Memory B cell (primary cell): ENCODE measurements around the gene NIPAL3.
"Not testable (repeated sequence)": the region's sequence is repeated elsewhere in the genome, so short reads cannot be mapped to it uniquely, and the experiment has no call there.

Source experiments
- ATAC-seq: fragments of 150-1000 bp; cut with Tn5 transposase; 2 replicates; pipeline ENCODE4 v1.10.0; 2021; ENCODE audit warnings: low read depth, mild to moderate bottlenecking, moderate library complexity
- DNase-seq, 2 donors: peaks; one replicate each; pipeline ENCODE4 v3.0.0; 2022; ENCODE audit warnings: low spot score in 2 of 2
- H3K27ac Mint-ChIP-seq: one replicate; pipeline ENCODE4 v1.8.0; 2022; ENCODE audit warnings: mild to moderate bottlenecking, moderate library complexity, mixed read lengths
- H3K27me3 Mint-ChIP-seq: one replicate; pipeline ENCODE4 v1.8.0; 2022; ENCODE audit warnings: mixed read lengths
- H3K36me3 Mint-ChIP-seq: one replicate; pipeline ENCODE4 v1.8.0; 2022; ENCODE audit warnings: mild to moderate bottlenecking, mixed read lengths
- H3K4me1 Mint-ChIP-seq: one replicate; pipeline ENCODE4 v1.8.0; 2022; ENCODE audit warnings: mixed read lengths
- H3K4me3 Mint-ChIP-seq: one replicate; pipeline ENCODE4 v1.8.0; 2022; ENCODE audit warnings: mild to moderate bottlenecking, moderate library complexity, mixed read lengths
- H3K9me3 Mint-ChIP-seq: one replicate; pipeline ENCODE4 v1.8.0; 2022; ENCODE audit warnings: mixed read lengths

NIPAL3 gene

DNA sequence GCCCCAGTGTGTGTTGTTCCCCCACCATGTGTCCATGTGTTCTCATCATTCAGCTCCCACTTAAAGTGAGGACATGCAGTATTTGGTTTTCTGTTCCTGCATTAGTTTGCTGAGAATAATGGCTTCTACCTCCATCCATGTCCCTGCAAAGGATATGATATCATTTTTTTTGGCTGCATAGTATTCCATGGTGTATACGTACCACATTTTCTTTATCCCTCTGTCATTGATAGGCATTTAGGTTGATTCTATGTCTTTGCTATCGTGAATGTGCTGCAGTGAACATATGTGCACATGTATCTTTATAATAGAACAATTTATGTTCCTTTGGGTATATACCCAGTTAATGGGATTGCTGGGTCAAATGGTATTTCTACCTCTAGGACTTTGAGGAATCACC is 30.8 kb downstream of the NIPAL3 start:
- not testable (repeated sequence) for H3K27ac Mint-ChIP-seq, H3K4me3 Mint-ChIP-seq, DNase-seq, H3K9me3 Mint-ChIP-seq, H3K4me1 Mint-ChIP-seq, H3K27me3 Mint-ChIP-seq, ATAC-seq
- peaks cover 35% of the 10 kb centered on the region for H3K36me3 Mint-ChIP-seq

DNA sequence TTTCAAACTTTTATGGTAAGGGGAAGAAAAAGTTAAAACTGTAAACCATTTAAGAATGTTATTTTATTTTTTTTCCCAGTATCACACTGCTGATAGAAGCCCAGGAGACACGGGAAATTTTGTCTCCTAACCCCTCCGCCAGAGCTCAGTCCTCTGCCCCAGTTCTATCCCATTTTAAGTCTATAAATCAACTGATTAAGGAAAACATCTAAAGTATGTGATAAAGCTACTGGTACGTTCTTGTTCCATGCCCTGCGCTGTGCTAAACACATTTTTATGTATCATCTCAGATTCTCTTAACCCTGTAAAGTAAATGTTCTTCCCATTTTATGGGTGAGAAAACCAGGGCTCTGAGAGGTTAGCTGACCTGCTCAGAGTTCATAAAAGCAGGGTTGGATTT is 34.7 kb downstream of the NIPAL3 start:
- Mint-ChIP-seq H3K27me3 (no peaks in the 10 kb centered on the region), H3K4me1 (no peaks in the 10 kb centered on the region), H3K4me3 (no peak overlapping the region), H3K36me3 (peaks cover 47% of the 10 kb centered on the region), H3K9me3 (peaks cover 1% of the 10 kb centered on the region), H3K27ac (no peak overlapping the region)
- ATAC-seq, result no peak
- no peak for DNase-seq

DNA sequence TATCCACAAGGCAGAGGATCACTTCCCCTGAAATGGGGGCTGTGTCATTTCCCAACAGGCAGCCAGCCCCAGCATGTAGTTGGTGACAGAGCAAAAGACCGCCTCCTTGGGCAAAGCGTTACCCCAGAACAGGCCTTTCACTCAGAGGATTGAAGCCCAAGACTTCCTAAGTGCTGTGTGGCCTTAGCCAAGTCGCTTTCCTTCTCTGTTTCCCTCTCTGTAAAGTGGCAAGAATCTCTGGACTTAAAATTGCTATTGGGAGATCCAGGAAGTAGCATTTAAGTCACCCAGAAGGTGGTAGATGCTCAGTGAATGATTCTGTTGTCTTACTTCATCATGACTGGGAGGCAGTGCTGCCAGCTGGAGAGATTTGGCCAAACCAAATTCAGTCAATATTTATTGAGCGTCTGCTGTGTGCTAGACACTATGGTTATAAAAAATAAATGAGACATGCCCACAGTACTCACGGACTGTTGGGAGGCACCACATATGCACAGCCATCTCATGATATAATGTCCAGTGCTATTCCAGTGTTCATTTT is 35.3 kb downstream of the NIPAL3 start:
- Mint-ChIP-seq H3K4me1 (no peaks in the 10 kb centered on the region), H3K9me3 (no peaks in the 10 kb centered on the region), H3K4me3 (no peak overlapping the region), H3K36me3 (peaks cover 42% of the 10 kb centered on the region), H3K27ac (no peak overlapping the region), H3K27me3 (no peaks in the 10 kb centered on the region)
- no peak for ATAC-seq
- DNase-seq, result no peak

DNA sequence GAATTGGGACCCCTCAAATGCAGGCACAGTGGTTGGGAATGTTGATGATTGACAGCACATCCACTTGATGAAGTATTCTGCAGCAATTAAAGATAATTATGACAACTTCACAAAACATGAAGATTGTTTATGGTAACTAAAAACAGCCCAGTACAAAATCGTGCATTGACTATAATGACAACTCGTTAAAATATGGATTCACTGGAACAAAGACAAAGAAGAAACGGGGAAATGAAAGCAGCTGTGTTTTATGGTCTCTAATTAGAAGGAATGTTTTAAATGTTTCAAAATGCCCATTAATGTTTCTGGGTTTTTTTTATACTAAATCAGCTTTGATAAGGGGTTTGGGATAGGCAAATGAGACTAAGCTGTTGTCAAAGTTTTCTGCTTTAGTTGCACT is 36.1 kb downstream of the NIPAL3 start:
- no peaks in the 10 kb centered on the region for H3K4me1 Mint-ChIP-seq
- no peaks in the 10 kb centered on the region for H3K9me3 Mint-ChIP-seq
- no peak overlapping the region for H3K27ac Mint-ChIP-seq
- H3K27me3 Mint-ChIP-seq, result no peaks in the 10 kb centered on the region
- DNase-seq, result no peak
- ATAC-seq, result no peak
- no peak overlapping the region for H3K4me3 Mint-ChIP-seq
- H3K36me3 Mint-ChIP-seq, result peaks cover 40% of the 10 kb centered on the region

DNA sequence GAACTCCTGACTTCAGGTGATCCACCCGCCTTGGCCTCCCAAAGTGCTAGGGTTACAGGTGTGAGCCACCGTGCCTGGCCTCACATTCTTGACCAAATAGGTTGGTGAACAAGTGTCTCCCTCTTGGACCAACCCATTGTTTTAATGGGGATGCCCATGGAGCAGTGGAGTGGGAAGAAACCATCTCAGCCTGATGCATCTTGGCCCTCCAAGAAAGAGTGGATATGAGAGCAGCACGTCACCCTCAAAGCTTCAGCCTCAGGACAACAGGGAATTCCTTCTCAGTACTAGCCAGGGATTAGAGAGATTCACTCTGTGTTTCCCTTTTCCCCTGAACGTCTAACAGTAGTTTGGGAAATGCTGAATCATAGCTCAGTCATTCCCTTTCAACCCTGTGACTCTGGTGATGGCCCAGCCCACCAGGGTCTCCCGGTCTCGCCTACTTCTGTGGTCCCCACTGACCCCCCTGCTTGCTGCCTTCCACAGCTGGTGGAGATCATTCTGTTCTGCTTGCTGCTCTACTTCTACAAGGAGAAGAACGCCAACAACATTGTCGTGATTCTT is 37.4 kb downstream of the NIPAL3 start:
- H3K36me3 Mint-ChIP-seq, result peaks cover 38% of the 10 kb centered on the region
- H3K4me3 Mint-ChIP-seq, result no peak overlapping the region
- H3K27ac Mint-ChIP-seq, result no peak overlapping the region
- no peaks in the 10 kb centered on the region for H3K4me1 Mint-ChIP-seq
- H3K27me3 Mint-ChIP-seq, result no peaks in the 10 kb centered on the region
- DNase-seq (no peak), ATAC-seq (no peak)
- H3K9me3 Mint-ChIP-seq, result no peaks in the 10 kb centered on the region

DNA sequence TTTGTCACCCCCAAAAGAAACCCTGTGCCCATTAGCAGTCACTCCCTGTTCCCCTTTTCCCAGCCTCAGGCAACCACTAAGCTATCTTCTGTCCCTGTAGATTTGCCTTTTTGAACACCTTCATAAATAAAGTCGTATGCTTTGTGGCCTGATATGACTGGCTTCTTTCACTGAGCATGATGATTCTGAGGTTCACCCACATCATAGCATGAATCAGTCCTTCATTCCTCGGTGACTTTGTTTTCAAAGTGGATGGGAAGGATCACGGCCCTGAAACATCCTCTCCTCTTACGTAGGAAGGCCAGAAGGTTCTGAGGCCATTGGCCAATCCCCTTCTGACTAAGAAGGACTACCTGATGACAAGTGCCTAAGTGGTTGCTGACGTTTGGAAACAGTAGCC is 39.1 kb downstream of the NIPAL3 start:
- no peaks in the 10 kb centered on the region for H3K27me3 Mint-ChIP-seq
- peaks cover 47% of the 10 kb centered on the region for H3K36me3 Mint-ChIP-seq
- no peaks in the 10 kb centered on the region for H3K4me1 Mint-ChIP-seq
- H3K9me3 Mint-ChIP-seq, result no peaks in the 10 kb centered on the region
- H3K4me3 Mint-ChIP-seq, result no peak overlapping the region
- ATAC-seq (no peak), DNase-seq (no peak)
- H3K27ac Mint-ChIP-seq, result no peak overlapping the region

DNA sequence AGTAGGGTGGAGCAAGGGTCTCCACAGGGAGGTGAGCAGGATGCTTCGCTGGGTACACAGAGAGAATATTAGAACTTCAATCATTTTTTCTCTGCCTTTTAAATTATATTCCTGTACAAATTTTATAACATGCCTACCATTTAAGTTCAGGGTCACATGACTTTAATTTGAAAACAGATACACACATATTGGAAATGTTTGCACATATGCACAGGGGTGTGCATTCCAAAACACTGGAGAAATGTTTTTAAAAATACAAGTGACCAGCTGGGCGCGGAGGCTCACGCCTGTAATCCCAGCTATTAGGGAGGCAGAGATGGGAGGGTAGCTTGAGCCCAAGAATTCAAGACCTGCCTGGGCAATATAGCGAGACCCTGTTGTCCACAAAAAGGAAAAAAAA is 39.7 kb downstream of the NIPAL3 start:
- no peaks in the 10 kb centered on the region for H3K4me1 Mint-ChIP-seq
- H3K36me3 Mint-ChIP-seq, result peaks cover 47% of the 10 kb centered on the region
- H3K9me3 Mint-ChIP-seq, result no peaks in the 10 kb centered on the region
- no peak overlapping the region for H3K4me3 Mint-ChIP-seq
- no peaks in the 10 kb centered on the region for H3K27me3 Mint-ChIP-seq
- no peak overlapping the region for H3K27ac Mint-ChIP-seq
- DNase-seq (no peak), ATAC-seq (no peak)

DNA sequence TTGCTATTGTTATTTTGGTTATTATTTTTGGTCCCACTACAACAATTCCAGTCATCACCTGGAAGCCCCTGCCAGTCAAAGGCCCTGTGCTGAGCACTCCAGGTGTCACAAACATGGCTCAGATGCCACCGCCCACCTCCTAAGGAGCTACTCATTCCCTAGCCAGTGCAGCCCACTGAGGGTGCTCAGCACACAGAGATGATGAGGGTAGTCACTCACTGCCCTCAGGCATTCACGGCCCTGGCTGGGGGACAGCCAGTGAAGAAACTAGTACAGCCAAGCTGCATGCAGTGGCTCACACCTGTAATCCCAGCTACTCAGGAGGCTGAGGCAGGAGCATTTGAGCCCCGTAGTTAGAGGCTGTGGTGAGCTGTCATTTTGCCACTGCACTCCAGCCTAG is 42.3 kb downstream of the NIPAL3 start:
- DNase-seq (no peak), ATAC-seq (no peak)
- no peaks in the 10 kb centered on the region for H3K4me1 Mint-ChIP-seq
- H3K27ac Mint-ChIP-seq, result no peak overlapping the region
- H3K4me3 Mint-ChIP-seq, result no peak overlapping the region
- no peaks in the 10 kb centered on the region for H3K27me3 Mint-ChIP-seq
- H3K9me3 Mint-ChIP-seq, result no peaks in the 10 kb centered on the region
- H3K36me3 Mint-ChIP-seq, result peaks cover 50% of the 10 kb centered on the region

DNA sequence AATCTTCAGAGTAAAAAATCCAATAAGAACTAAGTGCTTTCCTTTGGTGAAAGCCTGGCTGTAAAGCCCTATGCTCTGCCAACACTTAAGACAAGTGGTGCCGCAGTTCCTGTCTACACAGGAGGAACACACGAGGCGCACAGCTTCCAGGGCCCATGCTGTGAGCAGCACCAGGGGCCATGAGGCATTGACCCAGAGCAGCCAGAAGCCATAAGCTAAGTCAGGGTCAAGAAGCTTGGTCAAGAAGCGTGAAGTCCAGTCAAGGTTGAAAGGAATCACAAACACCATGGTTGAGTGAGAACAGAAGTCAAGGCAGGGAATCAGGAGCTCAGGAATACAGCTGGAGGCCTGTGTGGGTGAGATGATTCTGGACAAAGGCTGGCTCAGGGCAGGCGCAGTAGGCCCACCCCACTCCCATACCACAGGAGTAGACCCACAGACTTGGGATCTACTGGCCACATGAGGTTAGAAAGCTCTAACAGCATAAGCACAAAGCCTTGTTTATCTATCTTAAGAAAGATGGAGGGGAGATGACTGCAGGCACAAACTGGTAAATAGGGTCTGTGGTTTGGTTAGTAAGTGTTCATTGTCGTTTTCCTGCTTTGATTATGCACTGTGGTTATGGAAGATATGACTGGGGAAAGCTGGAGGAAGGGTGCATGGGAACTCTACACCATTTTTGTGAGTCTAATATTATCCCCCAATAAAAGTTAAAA is 44.1 kb downstream of the NIPAL3 start:
- peaks cover 46% of the 10 kb centered on the region for H3K36me3 Mint-ChIP-seq
- no peak overlapping the region for H3K27ac Mint-ChIP-seq

DNA sequence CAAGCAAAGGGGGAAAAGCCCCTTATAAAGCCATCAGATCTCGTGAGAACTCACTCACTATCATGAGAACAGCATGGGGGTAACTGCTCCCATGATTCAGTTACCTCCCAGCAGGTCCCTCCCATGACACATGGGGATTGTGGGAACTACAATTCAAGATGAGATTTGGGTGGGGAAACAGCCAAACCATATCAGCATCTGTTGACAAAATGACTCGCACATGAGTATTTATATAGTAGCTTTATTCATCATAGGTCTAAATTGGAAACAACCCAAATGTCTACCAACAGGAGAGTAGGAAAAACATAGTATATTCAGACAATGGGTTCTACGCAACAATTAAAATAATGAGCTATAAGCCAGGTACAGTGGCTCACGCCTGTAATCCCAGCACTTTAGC is 46.5 kb downstream of the NIPAL3 start:
- not testable (repeated sequence) for H3K27me3 Mint-ChIP-seq, H3K27ac Mint-ChIP-seq, H3K4me3 Mint-ChIP-seq, ATAC-seq, DNase-seq, H3K9me3 Mint-ChIP-seq
- peaks cover 46% of the 10 kb centered on the region for H3K36me3 Mint-ChIP-seq
- peaks cover 12% of the 10 kb centered on the region for H3K4me1 Mint-ChIP-seq

More for the DNA sequence above, 44.1 kb downstream of the NIPAL3 start:
- DNase-seq (no peak), ATAC-seq (no peak)
- Mint-ChIP-seq H3K4me3 (no peak overlapping the region), H3K4me1 (peaks cover 2% of the 10 kb centered on the region), H3K9me3 (no peaks in the 10 kb centered on the region), H3K27me3 (no peaks in the 10 kb centered on the region)

DNA sequence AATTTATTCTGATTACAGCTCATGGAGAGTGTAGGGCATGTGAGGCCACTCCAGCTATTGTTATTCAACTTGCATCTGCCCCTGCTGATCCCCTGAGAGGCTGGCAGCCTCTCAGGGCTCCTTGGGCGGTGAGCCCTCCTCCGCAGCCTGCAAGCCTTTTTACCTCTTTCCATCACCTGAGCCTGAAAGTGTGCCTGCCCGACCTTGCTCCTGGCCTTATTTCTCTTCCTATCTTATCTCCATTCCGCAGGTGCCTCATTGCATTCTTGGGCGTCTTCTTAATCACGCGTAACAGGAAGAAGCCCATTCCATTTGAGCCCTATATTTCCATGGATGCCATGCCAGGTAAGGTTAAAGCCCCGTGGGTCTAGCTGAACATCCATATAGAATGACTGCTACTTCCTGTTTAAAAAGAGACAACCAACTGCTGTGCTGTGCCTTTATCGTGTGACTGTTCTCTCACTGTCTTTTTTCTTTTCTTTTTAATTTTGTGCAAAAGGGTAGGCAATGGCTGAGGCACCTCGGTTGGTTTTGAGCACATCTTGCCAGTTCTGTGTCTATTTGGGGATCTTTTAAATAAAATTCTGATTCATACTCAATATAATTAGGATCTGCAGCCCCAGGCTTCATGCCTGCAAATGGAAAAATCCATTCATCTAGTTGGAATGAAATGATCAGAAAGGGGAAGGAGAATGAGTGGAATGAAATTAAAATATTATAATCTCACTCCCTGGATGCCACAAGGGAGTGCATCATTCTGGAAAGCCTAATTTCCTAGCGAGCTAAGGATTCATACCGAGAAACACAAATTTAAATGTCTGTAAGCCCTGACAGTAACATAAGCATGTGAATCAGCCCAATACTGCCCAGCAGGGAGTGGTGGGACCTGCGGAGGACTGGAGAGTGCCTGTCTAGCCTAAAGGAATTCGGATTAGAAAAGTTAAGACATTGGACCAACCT is 48.5 kb downstream of the NIPAL3 start:
- Mint-ChIP-seq H3K27me3 (no peaks in the 10 kb centered on the region), H3K9me3 (no peaks in the 10 kb centered on the region), H3K4me1 (peaks cover 12% of the 10 kb centered on the region), H3K27ac (no peak overlapping the region), H3K36me3 (peaks cover 48% of the 10 kb centered on the region), H3K4me3 (no peak overlapping the region)
- DNase-seq (no peak), ATAC-seq (no peak)

DNA sequence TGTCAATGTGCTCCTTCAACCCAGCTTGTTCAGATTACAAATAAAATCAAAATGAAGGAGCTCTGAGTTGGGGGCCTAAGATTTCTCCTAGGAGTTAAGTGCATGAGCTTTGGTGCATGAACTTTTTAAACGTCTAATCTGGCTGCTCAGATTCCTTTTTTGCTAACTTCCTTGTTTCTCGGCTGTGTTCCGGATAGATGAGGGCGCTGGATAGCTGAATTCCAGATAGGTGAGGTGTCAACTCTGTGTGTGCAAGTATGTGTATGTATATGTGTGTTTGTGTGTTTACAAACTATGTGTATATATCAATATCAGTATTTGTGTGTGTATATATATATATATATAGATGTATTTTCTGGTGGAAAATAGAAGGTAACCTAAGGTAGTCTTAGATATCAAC is 49.5 kb downstream of the NIPAL3 start:
- H3K4me1 Mint-ChIP-seq, result peaks cover 12% of the 10 kb centered on the region
- H3K36me3 Mint-ChIP-seq, result peaks cover 44% of the 10 kb centered on the region
- ATAC-seq (no peak), DNase-seq (no peak)
- H3K4me3 Mint-ChIP-seq, result no peak overlapping the region
- H3K9me3 Mint-ChIP-seq, result no peaks in the 10 kb centered on the region
- H3K27ac Mint-ChIP-seq, result peak overlapping the region; percentile 58
- H3K27me3 Mint-ChIP-seq, result no peaks in the 10 kb centered on the region

DNA sequence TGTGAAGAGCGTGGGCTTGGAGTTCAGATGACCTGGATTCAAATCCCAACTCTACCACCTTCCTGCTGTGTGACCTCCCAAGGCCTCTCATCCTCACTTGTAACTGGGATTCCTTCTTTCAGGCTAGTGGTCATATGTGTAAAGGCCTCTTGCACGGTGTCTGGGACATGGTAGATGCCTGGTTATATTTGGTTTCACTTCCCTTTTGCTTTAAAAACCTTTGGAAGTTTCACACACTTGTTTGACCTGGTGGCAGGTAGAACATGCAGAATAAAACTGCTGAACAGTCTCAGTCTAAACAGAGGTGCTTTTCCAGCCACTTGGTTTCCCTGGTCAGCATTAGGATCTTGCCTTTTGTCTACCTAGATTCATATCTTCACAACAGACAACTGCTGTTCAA is 50.0 kb downstream of the NIPAL3 start:
- DNase-seq, result no peak
- Mint-ChIP-seq H3K4me1 (peaks cover 12% of the 10 kb centered on the region), H3K27me3 (no peaks in the 10 kb centered on the region), H3K27ac (no peak overlapping the region), H3K9me3 (no peaks in the 10 kb centered on the region), H3K36me3 (peaks cover 41% of the 10 kb centered on the region), H3K4me3 (no peak overlapping the region)
- peak; percentile 38 for ATAC-seq

DNA sequence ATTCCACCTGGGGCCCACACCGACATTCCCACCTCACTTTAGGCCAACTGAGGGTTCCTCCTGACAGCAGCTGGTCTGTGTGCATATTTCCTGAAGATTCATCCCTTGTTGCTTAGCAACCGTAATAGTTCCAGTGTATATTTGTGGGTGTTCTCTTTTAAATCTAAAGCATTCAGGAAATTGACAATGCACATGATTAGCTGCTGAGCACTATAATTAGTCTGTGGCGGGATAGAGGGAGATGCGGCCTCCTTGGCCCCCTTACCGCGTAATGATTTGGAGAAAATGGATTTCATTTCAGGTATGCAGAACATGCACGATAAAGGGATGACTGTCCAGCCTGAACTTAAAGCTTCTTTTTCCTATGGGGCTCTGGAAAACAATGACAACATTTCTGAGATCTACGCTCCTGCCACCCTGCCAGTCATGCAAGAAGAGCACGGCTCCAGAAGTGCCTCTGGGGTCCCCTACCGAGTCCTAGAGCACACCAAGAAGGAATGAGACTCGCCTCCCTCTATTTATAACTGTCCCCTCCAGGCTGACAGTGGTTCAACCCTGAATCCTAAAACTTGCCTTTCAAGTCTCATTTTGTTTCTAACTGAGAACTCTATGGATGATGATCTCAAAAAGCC is 53.2 kb downstream of the NIPAL3 start:
- no peak overlapping the region for H3K4me3 Mint-ChIP-seq
- H3K27me3 Mint-ChIP-seq, result no peaks in the 10 kb centered on the region
- H3K36me3 Mint-ChIP-seq, result peaks cover 32% of the 10 kb centered on the region
- peaks cover 11% of the 10 kb centered on the region for H3K4me1 Mint-ChIP-seq
- H3K9me3 Mint-ChIP-seq, result no peaks in the 10 kb centered on the region
- DNase-seq, result no peak
- no peak for ATAC-seq
- no peak overlapping the region for H3K27ac Mint-ChIP-seq
